AG09309 (cell line): ENCODE results near the gene SMG6.

Source experiments
- DNase-seq: peaks from one replicate; pipeline ENCODE4 v3.0.0-alpha.2; 2010; ENCODE audit warnings: low read depth
- H3K4me3 ChIP-seq: 2 replicates; pipeline ENCODE4 v1.5.1; 2011; ENCODE audit warnings: mild to moderate bottlenecking, low read depth, low read length, moderate library complexity; ENCODE audit not compliant: control insufficient read depth
- TF ChIP-seq, protein P1 (sequence below): IDR thresholded peaks from 2 replicates; pipeline ENCODE4 v1.5.1; 2011; ENCODE audit warnings: mild to moderate bottlenecking, low read depth, low read length, inconsistent platforms; ENCODE audit not compliant: insufficient read depth, control insufficient read depth; ENCODE audit errors: missing control alignments

Gene SMG6

GRCh38 chr17:2070241-2071023 is 233.2 kb downstream of the SMG6 start:
- H3K4me3 ChIP-seq: no peak overlapping the region
- TF ChIP-seq, protein P1, sequence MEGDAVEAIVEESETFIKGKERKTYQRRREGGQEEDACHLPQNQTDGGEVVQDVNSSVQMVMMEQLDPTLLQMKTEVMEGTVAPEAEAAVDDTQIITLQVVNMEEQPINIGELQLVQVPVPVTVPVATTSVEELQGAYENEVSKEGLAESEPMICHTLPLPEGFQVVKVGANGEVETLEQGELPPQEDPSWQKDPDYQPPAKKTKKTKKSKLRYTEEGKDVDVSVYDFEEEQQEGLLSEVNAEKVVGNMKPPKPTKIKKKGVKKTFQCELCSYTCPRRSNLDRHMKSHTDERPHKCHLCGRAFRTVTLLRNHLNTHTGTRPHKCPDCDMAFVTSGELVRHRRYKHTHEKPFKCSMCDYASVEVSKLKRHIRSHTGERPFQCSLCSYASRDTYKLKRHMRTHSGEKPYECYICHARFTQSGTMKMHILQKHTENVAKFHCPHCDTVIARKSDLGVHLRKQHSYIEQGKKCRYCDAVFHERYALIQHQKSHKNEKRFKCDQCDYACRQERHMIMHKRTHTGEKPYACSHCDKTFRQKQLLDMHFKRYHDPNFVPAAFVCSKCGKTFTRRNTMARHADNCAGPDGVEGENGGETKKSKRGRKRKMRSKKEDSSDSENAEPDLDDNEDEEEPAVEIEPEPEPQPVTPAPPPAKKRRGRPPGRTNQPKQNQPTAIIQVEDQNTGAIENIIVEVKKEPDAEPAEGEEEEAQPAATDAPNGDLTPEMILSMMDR: no peak
- DNase-seq: no peak

DNA sequence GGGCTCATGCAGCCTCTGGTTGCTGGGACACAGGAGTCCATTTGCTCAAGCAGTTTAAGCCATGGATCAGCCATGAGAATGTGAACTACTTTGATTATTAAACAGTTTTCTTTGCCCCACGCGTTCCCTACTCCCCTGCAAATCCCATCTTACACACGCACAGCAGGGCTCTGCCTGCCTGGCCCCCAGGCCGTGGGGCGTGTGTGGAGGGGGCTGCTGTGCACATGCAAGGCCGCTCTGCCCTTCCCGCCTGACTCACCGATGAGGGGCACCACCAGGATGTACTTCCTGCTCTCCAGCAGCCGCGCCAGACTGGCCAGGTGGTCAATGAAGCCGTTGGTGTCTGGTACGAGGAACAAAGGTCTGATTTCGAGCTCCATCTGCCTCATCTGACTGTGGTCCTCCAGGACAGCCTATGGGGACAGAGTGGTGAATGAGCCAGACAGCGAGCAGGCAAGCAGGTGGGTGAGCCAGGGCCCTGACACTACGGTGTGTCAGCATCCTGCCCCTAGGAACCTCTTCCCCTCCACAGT is 235.0 kb downstream of the SMG6 start:
- TF ChIP-seq, protein P1: no peak
- no peak overlapping the region for H3K4me3 ChIP-seq
- no peak for DNase-seq

- peak; percentile 79 for DNase-seq
- TF ChIP-seq, protein P1: peak; percentile 47
- no peak overlapping the region for H3K4me3 ChIP-seq
Observed at GRCh38 chr17:2068031-2068518, 235.5 kb downstream of the SMG6 start.

DNA sequence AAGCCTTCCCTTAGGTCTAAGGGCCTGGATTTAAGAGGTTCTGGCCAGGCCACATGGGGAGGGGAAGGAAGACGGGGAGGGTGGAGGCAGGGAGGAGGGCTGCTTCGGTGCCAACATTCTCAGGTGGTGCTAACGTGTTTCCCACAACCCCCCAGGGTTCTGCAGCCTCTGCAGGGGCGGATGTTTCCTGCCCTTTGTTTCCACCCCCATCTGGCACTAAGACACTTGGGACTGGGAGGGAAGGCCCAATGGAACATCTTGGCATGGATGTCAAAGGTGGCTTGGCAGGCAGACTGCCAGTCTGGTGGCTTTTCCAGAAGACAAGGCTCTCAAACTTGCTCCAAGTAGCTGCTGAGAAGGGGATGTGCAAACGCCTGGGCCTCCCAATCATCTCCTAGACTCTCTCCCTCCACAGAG is 236.0 kb downstream of the SMG6 start:
- TF ChIP-seq, protein P1: no peak
- DNase-seq: no peak
- no peak overlapping the region for H3K4me3 ChIP-seq

DNA sequence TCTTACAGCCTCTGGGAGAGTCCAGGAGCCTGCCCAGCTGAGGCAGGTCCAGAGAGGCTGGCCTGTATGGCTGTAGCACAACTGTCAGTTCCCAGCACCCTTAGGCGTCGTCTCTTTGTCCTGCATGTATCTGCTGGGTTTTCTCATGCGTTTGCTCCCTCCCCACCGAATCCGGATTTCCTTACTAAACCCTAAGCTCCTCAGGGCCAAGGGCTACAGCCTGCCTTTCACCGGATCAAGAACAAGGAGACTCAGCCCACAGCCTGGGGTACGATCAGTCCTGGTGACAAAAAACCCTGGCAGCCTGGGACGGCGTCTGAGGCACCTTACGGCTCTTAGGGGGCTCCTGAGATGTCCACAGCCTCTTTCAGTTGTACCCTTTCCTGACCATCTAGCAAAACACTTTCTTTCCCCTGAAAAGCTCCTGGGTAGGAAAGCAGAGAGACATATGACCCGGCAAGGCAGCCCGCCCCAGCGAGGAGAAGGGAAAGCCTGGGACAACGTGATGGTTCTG is 236.5 kb downstream of the SMG6 start:
- no peak overlapping the region for H3K4me3 ChIP-seq
- no peak for DNase-seq
- TF ChIP-seq, protein P1: no peak

DNA sequence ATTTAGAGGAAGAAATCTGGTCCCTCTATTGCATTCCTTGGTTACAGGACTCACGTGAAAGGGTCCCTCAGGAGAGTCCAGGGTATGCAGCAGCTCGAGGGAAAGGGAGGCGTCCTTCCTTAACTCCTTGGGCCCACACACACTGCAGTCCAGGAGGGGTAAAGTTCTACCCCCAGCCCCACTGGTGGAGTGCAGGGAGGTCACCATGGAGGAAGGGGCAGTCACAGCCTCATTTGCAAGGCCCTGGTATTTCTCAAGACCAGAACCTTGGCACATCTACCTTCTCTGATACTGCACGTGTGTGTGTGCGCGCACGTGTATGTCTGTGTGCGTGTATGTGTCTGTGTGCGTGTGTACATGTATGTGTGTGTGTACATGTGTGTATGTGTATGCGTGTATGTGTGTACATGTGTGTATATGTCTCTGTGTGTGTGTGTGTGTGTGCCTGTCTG is 237.6 kb downstream of the SMG6 start:
- TF ChIP-seq, protein P1: no peak
- H3K4me3 ChIP-seq: no peak overlapping the region
- DNase-seq: no peak
